HEK293T (cell line): ENCODE measurements around the gene PIK3AP1.

Source experiments
- ARNT ChIP-seq: fragments of 450-650 bp; IDR thresholded peaks from 2 replicates; pipeline ENCODE4 v1.6.1; 2017; ENCODE audit warnings: mild to moderate bottlenecking
- BHLHE40 ChIP-seq: fragments of 450-650 bp; IDR thresholded peaks from 2 replicates; pipeline ENCODE4 v1.6.1; 2016; ENCODE audit warnings: mild to moderate bottlenecking, moderate library complexity, borderline replicate concordance
- CTBP1 ChIP-seq: fragments of 450-650 bp; IDR thresholded peaks from 2 replicates; pipeline ENCODE4 v1.6.1; 2016; ENCODE audit warnings: borderline replicate concordance
- ELF4 ChIP-seq: fragments of 450-650 bp; IDR thresholded peaks from 2 replicates; pipeline ENCODE4 v1.6.1; 2017; ENCODE audit warnings: antibody characterized with exemption
- FOXA1 ChIP-seq: fragments of 450-650 bp; IDR thresholded peaks from 2 replicates; pipeline ENCODE4 v1.6.1; 2016; ENCODE audit warnings: mild to moderate bottlenecking
- FOXK2 ChIP-seq: fragments of 450-650 bp; IDR thresholded peaks from 2 replicates; pipeline ENCODE4 v1.6.1; 2016; ENCODE audit warnings: mild to moderate bottlenecking
- FOXM1 ChIP-seq: fragments of 450-650 bp; IDR thresholded peaks from 2 replicates; pipeline ENCODE4 v1.6.1; 2017; ENCODE audit warnings: mild to moderate bottlenecking, borderline replicate concordance
- L3MBTL2 ChIP-seq: fragments of 450-650 bp; conservative IDR thresholded peaks from 2 replicates; pipeline ENCODE4 v1.6.1; 2016; ENCODE audit warnings: mild to moderate bottlenecking
- NFRKB ChIP-seq: fragments of 450-650 bp; IDR thresholded peaks from 2 replicates; pipeline ENCODE4 v1.6.1; 2016; ENCODE audit warnings: mild to moderate bottlenecking, moderate library complexity
- PKNOX1 ChIP-seq: fragments of 450-650 bp; IDR thresholded peaks from 2 replicates; pipeline ENCODE4 v1.6.1; 2016
- SP1 ChIP-seq: fragments of 450-650 bp; IDR thresholded peaks from 2 replicates; pipeline ENCODE4 v1.6.1; 2017
- SUZ12 ChIP-seq: fragments of 450-650 bp; IDR thresholded peaks from 2 replicates; pipeline ENCODE4 v1.6.1; 2016; ENCODE audit warnings: mild to moderate bottlenecking

GRCh38 chr10:96714746-96715255 lies 5.5 kb downstream of the PIK3AP1 start:
- TF ChIP-seq FOXA1 (no peak), CTBP1 (no peak), FOXM1 (no peak), SP1 (no peak), NFRKB (no peak), L3MBTL2 (no peak), BHLHE40 (no peak), ELF4 (no peak), ARNT (no peak), SUZ12 (no peak), PKNOX1 (no peak), FOXK2 (no peak)
